Activated CD4-positive, alpha-beta T cell treated with anti-CD3 and anti-CD28 coated beads, Interleukin-2, Interleukin-4, amounts not matched to agents 100 ng/mL and 50 ng/mL, durations not matched to agents 16 hours and 8 hours (primary cell): ENCODE data around the gene PAFAH2.

Source experiments
- DNase-seq: peaks from one replicate; pipeline ENCODE4 v3.0.0-alpha.2; 2020; ENCODE audit warnings: low spot score

The PAFAH2 gene

GRCh38 chr1:26031196-26031595 lies 33.3 kb upstream of the PAFAH2 start:
- no peak for DNase-seq

GRCh38 chr1:26029864-26030481 lies 32.1 kb upstream of the PAFAH2 start:
- no peak for DNase-seq

GRCh38 chr1:26029054-26029863 lies 31.4 kb upstream of the PAFAH2 start:
- DNase-seq: no peak

- no peak for DNase-seq
Observed at GRCh38 chr1:26028490-26028980, 30.7 kb upstream of the PAFAH2 start.

GRCh38 chr1:26027716-26028489 lies 30.0 kb upstream of the PAFAH2 start:
- DNase-seq: no peak

- no peak for DNase-seq
Observed at GRCh38 chr1:26025517-26025916, 27.7 kb upstream of the PAFAH2 start.

- DNase-seq: no peak
Observed at GRCh38 chr1:26025060-26025459, 27.2 kb upstream of the PAFAH2 start.

GRCh38 chr1:26023826-26024225 lies 26.0 kb upstream of the PAFAH2 start:
- DNase-seq: no peak

GRCh38 chr1:26023009-26023408 lies 25.1 kb upstream of the PAFAH2 start:
- DNase-seq: no peak

- no peak for DNase-seq
Observed at GRCh38 chr1:26022404-26022779, 24.5 kb upstream of the PAFAH2 start.

GRCh38 chr1:26021647-26022403 lies 24.0 kb upstream of the PAFAH2 start, which contains the start of gene EXTL1:
EXTL1 (plus strand) TSS chr1:26021775; CDS start chr1:26022647, 872 bp downstream.
- no peak for DNase-seq

- DNase-seq: no peak
Observed at GRCh38 chr1:26020941-26021646, 23.2 kb upstream of the PAFAH2 start.

- DNase-seq: no peak
Observed at GRCh38 chr1:26020330-26020768, 22.5 kb upstream of the PAFAH2 start.

- no peak for DNase-seq
Observed at GRCh38 chr1:26019641-26020315, 21.9 kb upstream of the PAFAH2 start.

- DNase-seq: no peak
Observed at GRCh38 chr1:26017606-26018005, 19.7 kb upstream of the PAFAH2 start.

- DNase-seq: no peak
Observed at GRCh38 chr1:26016953-26017545, 19.2 kb upstream of the PAFAH2 start.

- DNase-seq: no peak
Observed at GRCh38 chr1:26016258-26016952, 18.5 kb upstream of the PAFAH2 start.

- no peak for DNase-seq
Observed at GRCh38 chr1:26015358-26015757, 17.5 kb upstream of the PAFAH2 start.

GRCh38 chr1:26014179-26014578 lies 16.3 kb upstream of the PAFAH2 start:
- DNase-seq: no peak

- no peak for DNase-seq
Observed at GRCh38 chr1:26012864-26013263, 15.0 kb upstream of the PAFAH2 start.
